Cerebellar cortex (tissue), 1 donor: ENCODE measurements around the gene PPEF1.
A peak's percentile ranks its signal among the peaks of the same experiment; 100 is the strongest.
"Not testable (repeated sequence)": the region's sequence is repeated elsewhere in the genome, so short reads cannot be mapped to it uniquely, and the experiment has no call there.

Source experiments
- DNase-seq: peaks from one replicate; pipeline ENCODE4 v3.0.0-alpha.2; 2015; ENCODE audit warnings: low spot score

The PPEF1 gene

DNA sequence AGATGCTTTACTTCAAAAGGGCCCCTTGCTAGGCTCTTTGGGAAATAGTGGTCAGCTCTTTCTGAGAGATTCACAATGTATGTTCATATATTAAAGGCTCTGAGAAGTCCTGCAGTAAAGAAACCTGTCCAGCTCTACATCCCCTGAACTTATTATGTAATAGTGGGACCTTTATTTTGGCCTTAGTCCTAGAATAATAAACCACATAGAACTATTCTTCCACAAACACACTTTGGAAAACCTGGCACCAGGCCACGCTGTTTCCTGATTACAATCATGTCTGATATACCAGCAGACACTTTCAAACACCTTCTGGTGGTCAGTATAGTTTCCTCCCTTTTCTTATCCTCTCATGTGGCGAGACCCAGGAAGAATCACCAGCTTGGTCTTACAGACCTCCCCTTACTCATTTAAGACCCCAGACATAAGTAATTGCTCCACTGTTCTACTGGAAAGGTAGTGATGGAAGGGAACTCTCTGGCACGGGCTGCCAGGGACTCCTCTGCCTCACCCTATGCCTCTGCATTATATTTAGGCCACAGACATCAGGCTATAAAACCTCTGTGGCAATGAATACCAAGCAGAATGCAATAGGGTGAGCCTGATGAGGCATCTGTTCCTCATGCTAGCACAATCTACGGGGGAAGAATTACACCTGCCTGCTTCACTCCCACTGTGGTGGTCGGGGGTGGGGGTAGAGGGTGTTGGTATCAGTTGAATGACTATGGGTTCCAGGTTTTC, 5.7 kb upstream of the PPEF1 start:
- DNase-seq, result no peak

DNA sequence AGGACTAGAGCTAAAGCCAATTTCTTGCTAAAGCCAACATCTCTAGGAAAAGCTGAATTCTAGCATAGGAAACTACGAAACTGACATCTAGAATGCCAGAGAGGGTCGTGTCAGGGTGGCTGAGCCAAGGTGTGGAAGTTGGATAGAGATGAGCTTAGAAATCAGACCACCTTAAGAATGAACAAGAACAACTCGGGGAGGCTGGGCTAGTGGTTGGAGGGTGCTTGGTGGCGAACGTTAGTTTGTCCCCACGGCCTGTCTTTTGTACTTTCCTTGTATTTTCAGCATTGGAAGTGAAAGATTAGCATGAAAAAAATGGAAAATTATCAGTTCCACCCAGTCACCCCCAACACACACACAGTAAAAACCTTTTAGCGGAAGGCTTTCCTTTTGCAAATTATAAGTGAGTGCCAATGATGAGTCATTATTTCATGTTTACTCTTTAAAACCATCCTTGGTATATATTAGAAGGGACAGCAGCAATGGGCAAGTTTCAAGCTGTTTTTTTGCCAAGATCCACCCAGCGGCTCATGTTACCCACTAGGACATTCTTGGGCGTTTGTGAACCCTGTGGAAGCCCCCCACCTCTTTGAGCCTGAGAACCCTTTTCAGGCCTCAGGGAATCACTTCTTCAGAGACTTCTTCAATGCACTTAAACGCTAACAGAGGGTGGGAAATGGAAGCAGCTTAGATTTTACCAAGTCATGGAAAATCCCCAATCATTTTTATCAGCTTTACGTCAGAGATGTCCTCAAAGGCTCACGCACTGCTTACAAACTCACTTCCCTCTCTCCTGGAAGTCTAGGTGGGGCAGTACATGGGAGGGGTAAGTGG, 4.9 kb upstream of the PPEF1 start:
- no peak for DNase-seq

DNA sequence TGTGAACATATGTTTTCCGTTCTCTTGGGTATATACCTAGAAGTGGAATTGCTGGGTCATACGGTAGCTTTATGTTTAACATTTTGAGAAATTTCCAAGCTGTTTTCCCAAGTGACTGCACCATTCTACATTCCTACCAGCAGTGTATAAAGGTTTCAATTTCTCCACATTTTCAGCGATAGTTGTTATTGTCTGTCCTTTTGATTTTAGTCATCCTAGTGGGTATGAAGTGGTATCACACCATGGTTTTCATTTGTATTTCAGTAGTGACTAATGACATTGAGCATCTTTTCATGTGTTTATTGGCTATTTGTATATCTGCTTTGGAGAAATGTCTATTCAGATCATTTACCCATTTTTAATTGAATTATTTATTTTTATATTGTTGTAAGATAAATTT, 2.4 kb downstream of the PPEF1 start:
- no peak for DNase-seq

DNA sequence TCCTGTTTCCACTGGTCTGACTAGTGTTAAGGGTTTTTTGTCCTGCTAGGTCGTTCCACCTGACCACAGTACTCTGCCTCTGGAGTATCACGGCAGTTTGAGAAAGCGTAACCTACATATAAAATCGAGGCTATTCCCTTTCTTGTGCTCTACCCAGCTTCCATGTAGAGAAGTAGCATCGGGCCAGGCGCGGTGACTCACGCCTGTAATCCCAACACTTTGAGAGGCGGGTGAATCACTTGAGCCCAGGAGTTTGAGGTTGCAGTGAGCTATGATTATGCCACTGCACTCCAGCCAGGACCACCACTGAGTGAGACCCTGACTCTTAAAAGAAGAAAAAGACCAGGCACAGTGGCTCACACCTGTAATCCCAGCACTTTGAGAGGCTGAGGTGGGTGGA, 7.5 kb downstream of the PPEF1 start:
- DNase-seq, result no peak

DNA sequence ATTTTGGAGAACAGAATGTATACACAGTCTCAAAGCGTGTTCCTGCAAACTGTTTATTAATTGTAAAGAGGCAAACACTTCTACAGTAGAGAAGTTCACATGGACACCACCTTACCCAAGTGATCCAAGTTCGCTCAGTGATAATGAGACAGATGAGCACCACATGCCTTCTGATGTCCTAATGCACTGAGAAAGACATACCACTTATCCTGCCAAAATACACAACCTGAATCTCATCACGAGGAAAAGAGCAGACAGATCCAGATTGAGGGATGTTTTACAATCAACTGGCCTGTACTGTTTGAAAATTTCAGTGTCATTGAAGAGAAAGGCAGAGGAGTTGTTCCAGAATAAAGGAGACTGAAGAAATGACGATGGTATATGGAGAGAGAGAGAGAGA, 12.4 kb downstream of the PPEF1 start:
- no peak for DNase-seq

DNA sequence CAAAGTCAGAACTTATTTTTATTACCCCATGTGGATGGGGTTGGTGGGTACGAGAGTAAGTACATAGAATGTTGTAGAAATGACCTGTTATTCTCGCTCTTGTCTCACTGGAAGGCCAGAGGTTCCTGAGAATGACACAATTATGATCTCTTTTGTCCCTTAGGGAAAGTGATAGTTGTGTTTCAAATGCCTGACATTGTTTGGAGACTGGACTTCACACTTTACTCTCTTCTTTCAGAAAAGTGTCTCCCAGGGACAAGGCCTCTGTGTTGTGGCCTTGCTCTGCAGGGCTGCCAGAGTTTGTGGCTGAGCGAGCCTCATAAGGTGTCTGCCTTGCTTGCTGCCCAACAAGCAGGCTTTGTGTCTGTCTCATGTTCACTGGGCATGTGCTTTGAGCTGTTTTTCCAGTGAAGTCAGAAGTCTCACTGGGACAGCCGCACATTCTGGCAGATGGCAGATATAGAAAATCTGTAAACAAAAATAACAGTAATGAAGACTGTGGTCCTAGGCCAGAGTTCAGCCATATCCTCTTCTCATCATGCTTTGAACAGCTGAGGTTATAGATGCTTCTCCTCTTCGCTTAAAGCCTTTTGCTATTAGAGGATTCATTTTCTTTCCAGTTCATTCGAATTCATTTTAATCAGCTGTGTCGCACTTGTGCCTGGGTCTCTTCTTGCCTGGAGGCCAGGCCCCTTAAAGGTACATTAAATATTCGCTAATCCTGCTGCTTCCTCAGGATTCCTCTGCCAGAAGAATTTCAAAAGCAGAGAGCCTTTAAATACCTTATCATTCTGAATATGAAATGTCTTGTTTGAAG, 14.4 kb downstream of the PPEF1 start:
- DNase-seq, result no peak

DNA sequence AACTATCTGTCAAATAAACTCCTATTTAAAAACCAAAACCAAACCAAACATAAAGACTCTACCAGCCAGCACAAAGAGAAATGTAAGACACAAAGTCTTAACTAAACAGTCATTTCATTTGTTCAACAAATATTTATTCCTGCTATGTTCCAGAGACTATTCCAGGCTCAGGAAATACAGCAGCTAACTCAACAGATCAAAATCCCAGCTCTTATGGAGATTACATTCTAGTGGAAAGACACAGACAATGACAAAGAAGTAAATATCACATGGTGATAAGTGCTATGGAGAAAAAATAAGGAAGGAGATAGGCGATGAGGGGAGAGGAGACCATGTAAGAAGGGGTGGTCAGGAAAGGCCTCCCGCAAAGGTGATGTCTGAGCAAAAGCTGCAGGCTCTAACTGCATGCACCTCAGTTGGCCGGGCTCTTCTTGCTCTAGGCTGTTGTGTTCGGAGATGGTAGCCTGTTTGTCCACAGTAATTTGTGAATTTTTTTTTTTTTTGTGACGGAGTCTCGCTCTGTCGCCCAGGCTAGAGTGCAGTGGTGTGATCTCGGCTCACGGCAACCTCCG, 15.1 kb downstream of the PPEF1 start:
- no peak for DNase-seq

DNA sequence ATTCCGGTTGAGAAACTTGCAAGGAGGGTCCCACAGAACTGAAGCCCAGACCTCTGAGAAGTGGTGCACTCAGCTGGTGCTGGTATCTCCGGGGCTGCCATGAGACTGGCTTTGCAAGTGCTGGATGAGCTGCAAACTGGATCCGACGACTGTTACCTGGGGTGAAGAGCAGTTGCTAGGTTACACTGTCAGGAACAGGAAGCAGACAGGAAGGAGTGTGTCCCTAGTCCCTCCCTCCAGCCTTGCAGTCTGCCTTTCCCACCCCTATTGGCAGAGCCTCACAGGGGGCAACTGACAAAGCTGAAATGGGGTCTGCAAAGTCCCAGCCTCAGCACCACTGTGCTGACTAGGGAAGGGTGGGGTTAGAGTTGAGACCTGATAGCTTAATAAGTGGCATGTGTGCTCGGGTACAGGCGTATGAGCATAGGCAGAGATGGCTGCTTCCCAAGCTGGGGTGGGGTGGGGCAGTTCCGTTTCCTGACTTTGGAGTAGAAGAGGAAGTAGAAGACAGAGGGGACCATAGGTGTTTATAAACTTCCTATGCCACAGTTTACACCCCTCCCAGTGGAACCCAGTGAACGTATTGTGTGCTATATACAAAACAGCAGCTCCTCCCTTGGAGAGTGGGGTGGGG, 18.0 kb downstream of the PPEF1 start:
- no peak for DNase-seq

DNA sequence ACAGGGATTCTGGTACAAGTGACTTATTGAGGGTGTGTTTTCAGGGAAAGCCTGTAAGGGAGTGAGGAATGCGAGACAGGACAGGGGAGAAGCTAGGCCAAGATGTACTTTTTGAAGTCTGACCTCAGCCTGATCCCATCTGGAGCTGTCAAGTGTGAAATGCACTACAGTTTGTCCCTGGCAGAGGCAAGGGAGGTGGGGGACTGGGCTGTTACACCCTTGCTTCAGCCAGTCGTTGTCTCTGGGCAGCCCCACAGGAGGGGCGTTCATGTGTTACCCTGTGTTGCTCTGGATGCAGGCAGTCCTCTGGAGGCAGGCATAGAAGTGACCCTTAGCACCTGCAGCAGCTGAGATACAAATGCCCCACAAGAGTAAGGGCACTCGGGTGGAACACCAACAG, 25.8 kb downstream of the PPEF1 start:
- DNase-seq, result no peak

DNA sequence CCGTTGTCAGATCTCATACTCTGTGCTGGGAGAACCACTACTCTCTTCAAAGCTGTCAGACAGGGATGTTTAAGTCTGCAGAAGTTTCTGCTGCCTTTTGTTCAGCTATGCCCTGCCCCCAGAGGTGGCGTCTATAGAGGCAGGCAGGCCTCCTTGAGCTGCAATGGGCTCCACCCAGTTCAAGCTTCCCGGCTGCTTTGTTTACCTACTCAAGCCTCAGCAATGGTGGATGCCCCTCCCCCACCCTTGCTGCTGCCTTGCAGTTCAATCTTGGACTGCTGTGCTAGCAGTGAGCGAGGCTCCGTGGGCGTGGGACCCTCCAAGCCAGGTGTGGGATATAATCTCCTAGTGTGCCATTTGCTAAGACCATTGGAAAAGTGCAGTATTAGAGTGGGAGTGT, 32.2 kb downstream of the PPEF1 start:
- not testable (repeated sequence) for DNase-seq

DNA sequence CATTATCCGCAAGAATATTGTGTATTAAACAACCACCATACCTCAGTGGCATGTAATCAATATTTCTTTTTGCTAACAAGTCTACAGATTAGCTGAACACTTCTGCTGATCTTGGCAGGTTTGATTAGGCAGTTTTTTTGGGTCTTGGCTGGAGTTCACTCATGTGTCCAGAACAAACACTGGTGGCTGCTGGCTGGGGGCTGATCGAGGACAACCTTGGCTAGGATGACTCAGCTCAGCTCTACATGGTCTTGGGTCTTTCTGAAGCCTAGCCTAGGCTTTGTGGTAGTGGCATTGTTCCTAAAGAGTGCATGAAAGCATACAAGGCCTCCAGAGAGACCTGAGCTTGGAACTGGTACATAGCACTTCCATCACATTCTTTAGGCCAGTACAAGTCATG, 41.1 kb downstream of the PPEF1 start:
- no peak for DNase-seq

DNA sequence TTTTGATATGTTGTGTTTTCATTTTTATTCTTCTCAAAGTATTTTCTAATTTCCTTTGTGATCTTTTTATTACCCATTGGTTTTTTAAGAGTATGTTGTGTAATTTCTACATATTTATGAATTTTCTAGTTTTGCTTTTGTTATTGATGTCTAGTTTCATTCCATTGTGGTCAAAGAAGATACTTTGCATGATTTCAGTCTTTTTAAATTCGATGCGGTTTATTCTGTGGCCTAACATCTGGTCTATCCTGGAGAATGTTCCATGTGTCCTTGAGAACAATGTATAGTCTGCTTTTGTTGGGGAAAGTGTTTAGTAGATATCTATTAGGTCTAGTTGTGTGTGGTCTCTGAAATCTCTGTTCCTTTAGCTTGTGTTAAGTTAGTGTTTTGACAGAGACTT, 46.2 kb downstream of the PPEF1 start:
- DNase-seq, result no peak

DNA sequence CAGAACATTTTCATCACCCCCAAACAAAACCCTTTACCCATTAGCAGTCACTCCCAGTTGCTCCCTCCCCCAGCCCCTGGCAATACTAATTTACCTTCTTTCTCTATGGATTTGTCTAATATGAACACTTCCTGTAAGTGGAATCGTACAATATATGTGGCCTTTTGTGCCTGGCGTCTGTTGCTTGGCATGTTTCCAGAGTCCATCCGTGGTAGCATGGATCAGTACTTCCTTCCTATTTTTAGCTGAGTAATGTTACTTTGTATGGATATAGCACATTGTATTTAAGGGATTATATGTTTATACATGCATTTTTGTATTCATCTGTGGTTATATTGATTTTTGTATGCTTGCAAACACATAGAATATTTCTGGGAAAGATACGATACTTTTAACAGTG, 48.2 kb downstream of the PPEF1 start:
- peak; percentile 7 for DNase-seq

DNA sequence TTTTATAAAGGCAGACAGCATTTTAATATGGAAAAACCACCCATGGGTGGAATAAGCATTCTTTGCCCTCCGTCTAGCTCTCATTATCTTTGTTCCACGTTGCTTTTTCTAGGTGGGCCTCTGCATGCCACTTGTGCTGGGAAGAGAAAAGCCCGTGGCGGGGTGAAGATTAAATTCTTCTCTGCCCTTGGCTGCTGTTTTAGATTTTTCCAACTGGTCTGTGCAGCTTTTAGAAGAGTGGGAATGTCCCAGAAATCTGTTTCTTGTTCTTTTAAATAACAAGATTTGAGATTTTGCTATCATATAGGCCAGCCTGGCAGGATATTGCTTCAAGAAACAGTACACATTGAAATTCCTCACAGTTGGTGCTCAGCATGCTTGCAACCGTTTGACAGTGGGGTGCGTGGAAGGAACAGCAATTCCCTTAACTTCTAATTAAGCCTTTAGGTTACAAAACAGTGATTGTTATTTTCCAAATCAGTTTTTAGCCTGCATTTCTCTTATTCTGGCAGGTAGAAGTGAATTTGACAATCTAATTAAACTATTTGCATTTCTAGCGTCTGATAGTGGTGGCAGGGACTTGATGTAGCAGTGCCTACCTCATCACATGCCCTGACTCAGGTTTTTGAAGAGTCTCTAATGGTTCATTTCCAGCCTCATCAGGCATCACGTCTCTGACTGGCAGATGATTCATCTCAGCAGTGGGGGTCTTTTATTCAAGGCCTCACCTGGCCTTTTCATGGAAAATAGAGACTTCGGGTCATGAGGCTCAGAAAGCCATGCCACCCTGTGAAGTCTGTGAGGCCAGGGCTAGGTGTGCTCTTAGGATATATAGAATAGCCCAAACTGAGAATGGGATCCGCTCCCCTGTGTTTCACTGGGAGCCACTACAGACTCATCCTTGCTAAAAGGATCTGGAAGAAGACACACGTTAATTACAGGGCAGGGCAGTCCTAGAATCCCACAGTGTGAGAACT, 50.8 kb downstream of the PPEF1 start:
- peak; percentile 59 for DNase-seq

DNA sequence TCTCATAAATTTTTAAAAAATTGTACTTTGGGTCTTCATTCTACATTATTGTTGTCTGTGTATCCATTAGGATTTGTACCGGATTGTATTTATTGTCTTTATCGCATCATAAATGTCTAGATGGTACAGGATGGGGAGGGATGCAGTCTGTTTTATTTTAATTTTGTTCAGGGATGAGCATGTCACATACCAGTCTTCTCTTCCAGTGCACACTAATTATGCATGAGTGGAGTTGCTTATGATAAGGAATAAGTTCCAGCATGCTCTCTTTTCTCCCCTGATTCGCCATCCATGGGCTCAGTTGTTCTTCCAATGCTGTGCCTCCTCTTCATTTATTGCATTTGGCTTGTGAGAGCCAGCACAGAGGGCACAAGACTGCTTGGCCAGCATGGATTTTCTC, 54.3 kb downstream of the PPEF1 start:
- no peak for DNase-seq

DNA sequence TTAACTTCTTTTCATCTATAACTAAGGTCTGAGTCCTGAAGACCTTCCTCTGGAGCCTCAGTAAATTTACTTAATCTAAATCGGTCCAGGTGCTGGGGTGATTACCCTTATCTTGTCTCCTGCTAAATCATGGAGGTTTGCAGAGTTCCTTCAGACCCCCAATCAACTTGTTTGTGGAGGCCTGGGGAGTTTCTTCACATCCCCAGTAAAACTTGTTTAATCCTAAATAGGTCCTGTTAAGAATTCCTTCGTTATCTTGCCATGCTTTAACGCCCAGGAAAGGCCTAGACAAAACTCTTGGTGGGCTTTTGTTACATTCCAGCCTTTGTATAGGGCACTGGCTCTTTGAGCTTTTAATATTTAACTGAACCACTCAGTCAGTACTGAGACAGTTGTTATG, 55.7 kb downstream of the PPEF1 start:
- DNase-seq, result not testable (repeated sequence)

DNA sequence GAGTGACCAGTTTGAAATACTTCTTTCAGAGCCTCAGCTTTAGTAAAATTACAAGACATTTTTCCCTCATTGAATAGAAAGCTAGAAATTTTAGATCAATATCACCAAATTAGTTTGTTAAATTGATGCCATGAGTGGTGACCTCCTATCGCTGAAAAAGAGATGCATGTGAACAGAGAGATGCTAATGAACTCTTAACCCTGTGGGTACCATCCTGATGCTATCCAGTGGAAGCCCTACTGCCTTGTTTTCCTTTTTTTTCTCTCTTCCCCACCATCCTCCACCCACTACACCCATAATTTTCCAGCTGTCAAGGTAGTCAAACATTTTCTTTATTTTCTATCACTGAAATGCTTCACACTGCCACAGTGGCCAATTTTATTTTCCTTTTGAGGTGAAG, 61.9 kb downstream of the PPEF1 start:
- DNase-seq, result no peak

DNA sequence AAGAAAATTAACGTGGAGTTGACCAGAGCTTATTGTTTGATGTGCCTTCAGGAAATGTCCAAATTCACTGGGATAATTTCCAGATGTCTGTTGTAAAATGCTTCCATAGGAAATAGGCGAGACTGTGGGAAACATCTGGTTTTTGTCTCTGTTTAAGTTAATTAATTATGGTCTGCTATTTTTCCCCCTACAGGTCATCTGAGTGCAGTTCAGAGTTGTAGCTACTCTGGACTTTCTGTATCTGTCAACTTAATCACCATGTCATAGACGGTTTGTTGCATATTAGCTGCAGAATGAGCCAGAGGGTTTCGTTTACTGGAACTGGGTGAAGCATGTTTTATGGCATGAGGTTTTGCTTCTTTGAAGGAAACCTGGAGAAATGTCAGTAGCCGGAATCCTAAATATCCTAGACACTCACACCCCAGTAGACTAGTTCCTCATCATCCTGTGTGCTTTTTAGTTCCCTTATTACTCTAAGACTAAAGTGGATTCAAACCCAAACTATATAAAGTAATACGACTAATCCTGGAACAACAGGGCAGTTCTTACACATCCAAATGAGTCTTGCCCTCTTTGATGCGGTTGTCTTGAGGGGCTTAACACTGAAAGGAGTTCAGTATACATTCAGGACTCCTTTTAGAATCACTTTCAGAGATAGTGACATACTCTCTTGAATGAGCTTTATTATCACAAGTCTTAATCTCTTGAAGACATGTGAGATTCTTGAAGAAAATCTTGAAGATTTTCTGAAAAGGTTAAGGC, 62.5 kb downstream of the PPEF1 start:
- no peak for DNase-seq

DNA sequence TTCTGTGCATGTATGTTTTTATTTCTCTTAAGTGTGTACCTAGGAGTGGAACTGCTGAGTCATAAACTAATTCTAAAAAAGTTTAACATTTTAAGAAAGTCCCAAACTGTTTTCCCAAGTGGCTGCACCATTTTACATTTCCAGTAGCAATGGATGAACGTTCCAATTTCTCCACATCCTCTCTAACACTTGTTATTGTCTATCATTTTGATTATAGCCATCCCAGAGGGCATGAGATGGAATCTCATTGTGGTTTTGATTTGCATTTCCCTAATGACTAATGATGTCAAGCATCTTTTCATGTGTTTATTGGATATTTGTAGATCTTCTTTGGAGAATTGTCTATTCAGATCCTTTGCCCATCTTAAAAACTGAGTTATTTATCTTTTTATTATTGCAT, 82.5 kb downstream of the PPEF1 start:
- no peak for DNase-seq

DNA sequence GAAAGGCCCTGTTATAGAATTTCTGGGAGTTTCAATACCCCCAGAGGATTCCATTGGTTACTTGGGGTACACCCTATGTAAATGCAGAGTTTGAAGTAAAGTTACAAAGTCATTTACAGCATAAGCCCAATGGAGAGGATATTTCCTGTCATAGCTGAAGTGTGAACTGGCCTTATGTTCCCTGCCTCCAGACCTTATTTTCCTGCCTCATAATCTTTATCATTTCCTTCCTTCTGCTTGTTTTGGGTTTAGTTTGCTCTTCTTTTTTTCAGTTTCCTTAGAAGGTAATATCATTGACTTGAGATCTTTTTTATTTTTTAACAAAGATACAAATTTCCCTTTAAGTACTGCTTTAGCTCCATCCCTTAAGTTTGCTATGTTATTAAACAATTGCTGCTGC, 85.4 kb downstream of the PPEF1 start:
- no peak for DNase-seq
